Measurements from ENCODE around the gene AOX1.
"Not testable (repeated sequence)": the region's sequence is repeated elsewhere in the genome, so short reads cannot be mapped to it uniquely, and the experiment has no call there.

AOX1 gene

GRCh38 chr2:200602584-200602983, 16.8 kb downstream of the AOX1 start:
- no peak for DNase-seq (ENCODE audit: low spot score)

DNA sequence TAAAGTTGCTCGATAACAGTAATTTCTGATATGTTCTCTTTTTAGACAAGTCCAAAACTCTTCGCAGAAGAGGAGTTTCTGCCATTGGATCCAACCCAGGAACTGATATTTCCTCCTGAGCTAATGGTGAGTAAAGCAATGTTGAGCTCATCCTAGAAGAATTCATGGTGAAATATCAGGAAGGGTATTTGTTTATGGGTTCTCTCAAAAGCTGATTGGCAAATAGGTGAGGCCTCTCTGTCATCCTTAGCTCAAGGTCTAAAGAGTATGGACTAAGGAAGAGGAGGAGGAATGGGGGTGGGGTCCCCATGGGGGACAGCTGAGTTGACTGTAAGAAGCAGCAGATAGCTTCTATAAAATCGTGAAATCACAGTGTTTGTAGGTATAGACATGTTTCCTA, 18.2 kb downstream of the AOX1 start:
- DNase-seq (ENCODE audit: low spot score), result no peak

DNA sequence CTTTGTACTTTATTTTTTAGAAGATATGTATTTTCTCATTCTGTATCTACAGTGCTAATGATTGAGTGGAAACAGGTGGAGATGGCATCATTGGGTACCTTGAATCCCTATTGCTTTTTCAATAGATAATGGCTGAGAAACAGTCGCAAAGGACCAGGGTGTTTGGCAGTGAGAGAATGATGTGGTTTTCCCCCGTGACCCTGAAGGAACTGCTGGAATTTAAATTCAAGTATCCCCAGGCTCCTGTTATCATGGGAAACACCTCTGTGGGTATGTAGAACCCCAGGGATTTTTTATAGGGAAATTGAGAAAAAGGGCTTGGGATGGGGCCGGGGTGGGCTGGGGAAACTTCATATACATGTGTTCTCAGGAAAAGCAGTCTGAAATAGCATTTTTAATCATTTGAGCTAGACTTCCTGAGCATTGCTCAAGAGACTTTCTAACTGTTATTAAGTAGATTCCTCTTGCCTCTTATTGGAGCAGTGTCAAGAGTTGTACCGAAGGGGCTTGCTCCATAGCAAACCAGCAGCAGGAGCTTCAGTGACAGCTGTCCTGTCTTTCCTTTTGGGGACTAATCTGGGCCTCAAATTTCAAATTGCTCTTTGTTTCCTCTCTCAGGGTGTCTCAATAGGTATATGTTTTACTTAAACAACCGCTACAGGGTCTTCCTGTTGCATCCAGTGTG, 18.9 kb downstream of the AOX1 start:
- DNase-seq (ENCODE audit: low spot score), result no peak

GRCh38 chr2:200608341-200609027, 22.7 kb downstream of the AOX1 start:
- DNase-seq (ENCODE audit: low spot score), result no peak

DNA sequence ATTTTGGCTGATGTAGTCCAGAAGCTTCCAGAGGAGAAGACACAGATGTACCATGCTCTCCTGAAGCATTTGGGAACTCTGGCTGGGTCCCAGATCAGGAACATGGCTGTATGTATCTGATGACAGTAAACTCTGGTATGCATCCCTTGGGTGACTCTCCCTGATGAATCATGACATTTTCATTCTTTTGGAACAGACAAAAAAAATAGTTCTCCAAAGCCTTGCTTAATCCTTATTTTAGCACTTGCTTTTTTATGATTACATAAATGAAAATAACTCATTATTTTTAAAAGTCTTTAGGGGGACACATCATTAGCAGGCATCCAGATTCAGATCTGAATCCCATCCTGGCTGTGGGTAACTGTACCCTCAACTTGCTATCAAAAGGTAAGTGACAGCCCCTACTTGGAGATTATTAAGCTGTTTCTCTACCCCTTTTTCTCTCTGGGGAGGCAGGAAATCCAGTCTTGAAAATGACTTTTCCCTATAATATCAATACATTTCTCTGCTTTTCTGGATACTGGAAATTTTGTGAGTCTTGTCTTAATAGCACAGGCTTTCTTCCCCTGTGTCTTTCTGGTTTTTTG, 23.3 kb downstream of the AOX1 start:
- no peak for DNase-seq (ENCODE audit: low spot score)

- not testable (repeated sequence) for DNase-seq (ENCODE audit: low spot score)
Measured at GRCh38 chr2:200610217-200610616, 24.4 kb downstream of the AOX1 start.

DNA sequence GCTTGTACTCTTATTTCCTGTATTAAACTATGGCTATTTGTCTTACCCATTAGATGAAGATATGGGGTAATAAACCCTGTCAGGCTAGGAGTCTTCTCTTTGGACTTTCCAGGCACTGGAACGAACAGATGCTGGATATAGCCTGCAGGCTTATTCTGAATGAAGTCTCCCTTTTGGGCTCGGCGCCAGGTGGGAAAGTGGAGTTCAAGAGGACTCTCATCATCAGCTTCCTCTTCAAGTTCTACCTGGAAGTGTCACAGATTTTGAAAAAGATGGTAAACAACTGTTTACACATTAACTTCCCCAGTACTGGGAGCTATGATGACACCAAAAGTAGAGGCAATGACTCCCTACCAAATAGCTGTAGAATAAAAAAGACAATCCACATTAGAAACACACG, 27.9 kb downstream of the AOX1 start:
- no peak for DNase-seq (ENCODE audit: low spot score)

DNA sequence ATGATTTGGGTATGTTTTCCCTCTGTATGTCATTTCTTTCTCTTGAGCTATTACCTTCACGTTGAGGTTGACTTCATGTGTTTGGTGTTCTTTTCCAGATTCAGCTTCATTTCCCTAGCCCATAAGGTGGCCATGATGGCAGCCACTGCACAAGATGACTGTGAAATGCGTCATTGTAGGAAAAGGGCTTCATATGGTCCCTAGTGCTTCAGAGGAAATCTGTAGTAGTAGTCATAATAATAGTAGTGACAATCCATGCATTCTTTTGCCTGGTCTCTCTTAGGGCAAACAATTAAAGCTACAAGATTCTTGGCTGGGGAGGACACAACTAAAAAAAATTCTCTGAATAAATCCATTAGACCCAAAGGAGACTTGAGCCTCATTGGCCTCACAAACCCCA, 28.4 kb downstream of the AOX1 start:
- DNase-seq (ENCODE audit: low spot score), result no peak

DNA sequence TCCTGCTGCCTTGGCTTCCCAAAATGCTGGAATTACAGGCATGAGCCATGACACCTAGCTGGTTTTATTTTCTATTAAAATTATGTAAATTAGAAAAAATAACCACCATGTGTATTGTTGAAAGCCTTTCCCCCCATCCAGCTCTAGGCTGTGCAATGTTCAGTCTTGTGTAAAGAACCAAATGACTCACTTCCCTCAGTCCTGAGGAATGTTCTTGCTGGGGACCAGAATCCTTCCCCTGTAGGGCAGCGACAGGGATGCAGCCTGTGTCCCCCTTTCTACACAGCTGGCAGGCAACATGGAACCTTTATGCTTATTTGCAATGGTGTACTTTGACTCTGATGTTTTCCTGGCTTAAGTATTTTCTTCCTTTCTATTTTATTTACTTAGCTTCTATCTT, 29.4 kb downstream of the AOX1 start:
- DNase-seq (ENCODE audit: low spot score), result no peak

DNA sequence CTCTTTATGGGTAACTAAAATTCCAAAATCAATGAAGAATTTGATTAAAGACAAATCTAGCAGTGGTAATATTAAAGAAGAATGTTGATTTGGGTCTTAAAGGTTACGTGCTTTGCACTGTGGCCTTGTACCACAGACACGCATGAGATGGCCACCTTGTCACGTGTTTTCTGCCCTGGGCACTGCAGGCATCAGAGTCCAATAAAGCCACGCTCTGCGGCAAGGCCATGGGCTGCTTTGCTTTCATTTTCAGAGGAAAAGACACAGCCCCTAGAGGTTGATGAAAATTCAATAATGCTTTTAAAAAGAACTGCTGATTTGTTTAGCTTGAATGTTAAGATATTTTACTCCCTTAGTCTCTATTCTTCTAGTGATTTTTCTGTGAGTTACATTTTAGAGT, 30.4 kb downstream of the AOX1 start:
- peak; percentile 50 for DNase-seq (ENCODE audit: low spot score)

DNA sequence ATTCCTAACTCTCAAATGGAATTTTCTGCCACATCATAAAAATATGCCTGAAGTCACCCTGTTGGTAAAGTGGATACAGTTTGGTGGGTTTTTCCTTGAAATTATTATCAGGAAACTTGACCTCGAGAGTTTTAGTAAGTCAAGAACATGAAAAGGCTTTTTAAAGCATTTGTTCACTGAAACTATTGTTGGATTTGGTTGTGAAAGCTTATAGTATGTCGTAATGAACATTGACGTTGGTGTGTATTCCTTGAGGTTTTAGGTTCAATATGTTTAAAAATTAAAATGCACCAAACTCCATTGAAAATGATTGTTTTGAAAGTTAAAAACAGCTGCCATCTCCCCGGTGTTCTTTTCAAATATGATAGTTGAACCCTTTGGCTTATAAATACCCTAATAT, 30.8 kb downstream of the AOX1 start:
- no peak for DNase-seq (ENCODE audit: low spot score)

- DNase-seq (ENCODE audit: low spot score), result no peak
Measured at GRCh38 chr2:200617156-200618053, 31.6 kb downstream of the AOX1 start.

- no peak for DNase-seq (ENCODE audit: low spot score)
Measured at GRCh38 chr2:200618054-200618419, 32.2 kb downstream of the AOX1 start.

DNA sequence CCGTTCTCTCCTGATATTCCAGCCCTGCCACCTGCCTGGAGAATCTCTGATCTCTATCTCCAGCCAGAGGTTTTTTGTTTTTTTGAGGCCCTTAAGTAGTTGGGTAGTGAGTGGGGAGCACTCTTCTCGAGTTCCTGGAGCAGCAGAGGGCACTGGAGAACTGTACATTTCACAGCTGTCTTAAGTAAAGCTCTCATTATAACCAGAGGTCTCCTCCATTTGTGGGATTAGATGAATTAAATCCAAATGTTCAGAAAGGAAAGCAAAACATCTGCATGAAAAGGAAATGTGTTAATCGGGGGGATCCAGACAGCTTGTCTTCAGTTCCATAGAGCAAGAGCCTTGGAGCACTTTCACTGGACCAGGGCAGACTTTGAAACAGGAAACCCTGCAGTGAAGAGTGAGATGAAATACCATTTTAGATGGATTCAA, 32.8 kb downstream of the AOX1 start:
- peak; percentile 79 for DNase-seq (ENCODE audit: low spot score)

GRCh38 chr2:200619279-200619678, 33.5 kb downstream of the AOX1 start:
- no peak for DNase-seq (ENCODE audit: low spot score)

DNA sequence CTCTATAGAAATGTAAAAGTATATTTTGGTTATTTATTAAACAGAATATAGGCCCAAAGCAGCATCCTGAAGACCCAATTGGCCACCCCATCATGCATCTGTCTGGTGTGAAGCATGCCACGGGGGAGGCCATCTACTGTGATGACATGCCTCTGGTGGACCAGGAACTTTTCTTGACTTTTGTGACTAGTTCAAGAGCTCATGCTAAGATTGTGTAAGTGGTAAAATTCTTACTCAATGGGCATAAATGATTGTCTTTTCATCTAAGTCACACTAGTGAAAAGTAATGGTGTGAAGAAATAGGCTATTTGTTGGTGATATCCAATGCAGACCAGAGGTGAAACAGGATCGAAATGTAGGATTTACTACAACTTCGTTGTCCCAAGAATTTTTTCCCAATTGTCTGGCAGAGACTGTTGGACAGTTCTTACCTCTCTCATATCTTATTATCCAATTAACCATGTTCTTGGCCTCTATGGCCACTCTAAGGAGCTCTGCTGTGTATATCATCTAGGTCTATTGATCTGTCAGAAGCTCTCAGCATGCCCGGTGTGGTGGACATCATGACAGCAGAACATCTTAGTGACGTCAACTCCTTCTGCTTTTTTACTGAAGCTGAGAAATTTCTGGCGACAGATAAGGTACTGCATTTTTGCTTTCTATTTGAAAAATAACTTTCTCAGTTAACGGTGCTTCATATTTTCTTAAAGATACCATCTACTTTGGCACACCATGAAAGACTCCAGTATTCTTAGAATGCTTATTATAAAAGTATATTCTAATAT, 35.0 kb downstream of the AOX1 start:
- DNase-seq (ENCODE audit: low spot score), result no peak

DNA sequence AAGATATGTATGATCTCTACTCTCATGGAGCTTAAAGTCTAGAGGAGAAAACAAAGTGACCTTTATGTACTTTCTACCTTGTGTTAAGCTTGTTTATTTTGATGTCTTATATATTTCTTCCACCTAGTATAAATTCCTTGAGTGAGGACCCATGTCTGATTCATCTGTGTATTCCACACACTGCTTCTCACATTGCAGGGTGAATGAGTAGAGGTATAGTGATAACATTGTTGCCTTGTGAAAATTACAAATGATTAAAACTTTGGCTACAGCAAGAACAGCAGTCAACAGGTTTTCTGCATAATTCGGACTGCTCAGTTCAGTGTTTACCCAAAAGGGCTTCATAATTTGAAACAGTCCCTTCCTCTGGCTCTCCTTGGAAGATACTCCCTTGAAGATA, 36.3 kb downstream of the AOX1 start:
- DNase-seq (ENCODE audit: low spot score), result no peak

GRCh38 chr2:200624026-200624425, 38.2 kb downstream of the AOX1 start:
- DNase-seq (ENCODE audit: low spot score), result no peak

DNA sequence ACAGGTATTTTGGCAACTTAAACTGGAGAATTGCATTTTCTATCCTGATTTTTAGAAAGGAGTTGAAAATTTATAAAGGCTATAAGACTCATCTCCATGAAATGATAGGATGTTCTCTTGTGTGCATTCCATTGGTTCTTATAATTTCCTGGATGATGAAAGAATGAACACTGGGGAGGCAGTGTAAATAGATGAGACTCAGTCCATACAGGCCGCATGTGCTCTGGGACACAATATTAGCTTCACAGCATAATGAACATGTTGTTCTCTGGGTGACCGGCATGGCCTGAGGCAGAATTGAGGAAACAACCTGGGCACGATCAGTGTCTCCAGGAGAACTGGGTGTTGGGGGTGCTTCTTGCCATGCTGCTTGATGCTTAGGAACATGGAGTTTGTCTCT, 38.8 kb downstream of the AOX1 start:
- no peak for DNase-seq (ENCODE audit: low spot score)

- no peak for DNase-seq (ENCODE audit: low spot score)
Measured at GRCh38 chr2:200625282-200625681, 39.5 kb downstream of the AOX1 start.

GRCh38 chr2:200625958-200626363, 40.1 kb downstream of the AOX1 start:
- DNase-seq (ENCODE audit: low spot score), result no peak

Measured in globus pallidus (tissue), 1 donor.